Panc1 (cell line): ENCODE measurements around the gene TMEM229B. TPM values are rescaled to one million over a fixed set of nuclear protein-coding genes. Genes with fewer than 3 reads are reported as not detected.

Experiments used
- ATAC-seq: fragments of 200-7000 bp; cut with Tn5 transposase; 2 replicates; pipeline ENCODE4 v1.9.1; 2020; ENCODE audit warnings: mild to moderate bottlenecking, moderate library complexity
- BruUV-seq: library from RNA; stranded (reverse); fragments of 400-500 nt; replicated peaks from 2 replicates; lab custom pipeline; 2021; lab: Mats Ljungman, UMichigan
- CTCF ChIA-PET: fragments of 300-600 bp; sonication (Branson Sonifier 250); formaldehyde crosslinking; loops from one replicate; lab custom pipeline; 2022; ENCODE audit warnings: antibody characterized with exemption; lab: Charles Lee
- POLR2A ChIA-PET: fragments of 300-600 bp; sonication (Branson Sonifier 250); formaldehyde crosslinking; loops from one replicate; lab custom pipeline; 2022; ENCODE audit warnings: antibody characterized with exemption; lab: Charles Lee
- DNase-seq: peaks from one replicate; pipeline ENCODE4 v3.0.0-alpha.2; 2010; ENCODE audit warnings: low read depth, low spot score
- H3K27ac ChIP-seq: 2 replicates; pipeline ENCODE4 v1.5.1; 2011; ENCODE audit warnings: mild to moderate bottlenecking, low read length, inconsistent platforms
- H3K27me3 ChIP-seq: fragments of 200-500 bp; sonication (Bioruptor generic); 2 replicates; pipeline ENCODE4 v1.6.0; 2014; ENCODE audit warnings: low read length, inconsistent platforms; ENCODE audit not compliant: control insufficient read depth, insufficient read depth
- H3K36me3 ChIP-seq: fragments of 200-500 bp; sonication (Bioruptor generic); 2 replicates; pipeline ENCODE4 v1.5.1; 2014; ENCODE audit warnings: inconsistent platforms, mild to moderate bottlenecking, low read length, moderate library complexity; ENCODE audit not compliant: control insufficient read depth, insufficient read depth
- H3K4me1 ChIP-seq: 2 replicates; pipeline ENCODE4 v1.5.1; 2011; ENCODE audit warnings: inconsistent platforms, mild to moderate bottlenecking, low read length, moderate library complexity; ENCODE audit not compliant: control insufficient read depth, insufficient read depth
- H3K4me3 ChIP-seq, 2 experiments: 2 replicates each; pipeline ENCODE4 v1.5.1; 2011 to 2012; ENCODE audit warnings: low read depth in 2 of 2, low read length in 2 of 2, mild to moderate bottlenecking in 2 of 2, inconsistent platforms in 1 of 2, moderate library complexity in 1 of 2
- H3K9me3 ChIP-seq: fragments of 200-500 bp; sonication (Bioruptor generic); 2 replicates; pipeline ENCODE4 v1.5.1; 2014; ENCODE audit warnings: low read depth, mild to moderate bottlenecking, inconsistent platforms, low read length, moderate library complexity; ENCODE audit not compliant: control insufficient read depth, insufficient read depth
- CTCF ChIP-seq: fragments of 450-650 bp; IDR thresholded peaks from 2 replicates; pipeline ENCODE4 v1.5.1; 2017; ENCODE audit warnings: mild to moderate bottlenecking
- POLR2AphosphoS5 ChIP-seq: IDR thresholded peaks from 2 replicates; pipeline ENCODE4 v1.6.1; 2012; ENCODE audit warnings: mild to moderate bottlenecking, low read depth, low read length, moderate library complexity
- REST ChIP-seq, 2 experiments: IDR thresholded peaks; 2 replicates each; pipeline ENCODE4 v1.6.1; 2011 to 2012; ENCODE audit warnings: low read depth in 2 of 2, control low read depth in 1 of 2, low read length in 1 of 2, mild to moderate bottlenecking in 1 of 2, moderate library complexity in 1 of 2; ENCODE audit not compliant: insufficient read depth in 1 of 2
- SIN3A ChIP-seq: IDR thresholded peaks from 2 replicates; pipeline ENCODE4 v1.6.1; 2012; ENCODE audit warnings: low read depth, mild to moderate bottlenecking, low read length, moderate library complexity, borderline replicate concordance; ENCODE audit not compliant: insufficient read depth
- TCF7L2 ChIP-seq: IDR thresholded peaks from 2 replicates; pipeline ENCODE4 v1.6.1; 2011; ENCODE audit warnings: mild to moderate bottlenecking, low read depth, low read length, inconsistent platforms
- in situ Hi-C: cut with HindIII; loops from 2 replicates; pipeline ENCODE4 v1.10.0; 2016; ENCODE audit warnings: low sequenced_read_pairs, low pct_unique_long_range_greater_than_20kb
- intact Hi-C: fragments of 100-400 bp; cut with micrococcal nuclease; formaldehyde crosslinking; loops from one replicate; pipeline ENCODE4 v1.10.0; 2022; ENCODE audit not compliant: unreplicated experiment
- total RNA-seq: library from RNA; stranded (reverse); gene quantifications from one replicate; pipeline ENCODE4 v1.2.1, GENCODE V29; 2021; ENCODE audit not compliant: unreplicated experiment

Gene TMEM229B
- total RNA-seq, 1 experiment from 2014 or later = 1.6 TPM

GRCh38 chr14:67487332-67487731, 1.2 kb downstream of the TMEM229B start:
- BruUV-seq = no TSS peak
- ATAC-seq (no peak), DNase-seq (no peak)
- no peaks in the 10 kb centered on the region for H3K4me1 ChIP-seq
- no peak overlapping the region for H3K27ac ChIP-seq
- ChIA-PET CTCF (interaction anchor here (1.1 kb wide), 1 partner anchor 40 kb away, joined by 3 read pairs; no protein-coding TSS in a partner anchor), POLR2A (no interaction called here)
- H3K27me3 ChIP-seq = no peaks in the 10 kb centered on the region
- no peaks in the 10 kb centered on the region for H3K36me3 ChIP-seq
- H3K9me3 ChIP-seq = no peaks in the 10 kb centered on the region
- intact Hi-C loops = no loop called here
- no peak overlapping the region for H3K4me3 ChIP-seq
- in situ Hi-C loops = no loop called here
- no peak for TF ChIP-seq TCF7L2
- TF ChIP-seq SIN3A = no peak

GRCh38 chr14:67486890-67487289, 1.6 kb downstream of the TMEM229B start:
- no peak for ATAC-seq
- Histone ChIP-seq H3K9me3 (no peaks in the 10 kb centered on the region), H3K4me1 (no peaks in the 10 kb centered on the region), H3K27me3 (no peaks in the 10 kb centered on the region), H3K36me3 (no peaks in the 10 kb centered on the region), H3K27ac (no peak overlapping the region), H3K4me3 (no peak overlapping the region)
- POLR2A ChIA-PET = no interaction called here
- CTCF ChIA-PET = interaction anchor here (1.1 kb wide), 1 partner anchor 40 kb away, joined by 3 read pairs; no protein-coding TSS in a partner anchor
- intact Hi-C loops = no loop called here
- no peak for DNase-seq
- no TSS peak for BruUV-seq
- in situ Hi-C loops = no loop called here
- no peak for TF ChIP-seq REST (IDR thresholded peaks at IDR 0.05; ENCODE audit: insufficient read depth in 1 of 2, low read depth in 2 of 2, low read length in 1 of 2)
- TF ChIP-seq TCF7L2 = no peak
- TF ChIP-seq CTCF = no peak
- TF ChIP-seq POLR2AphosphoS5 = no peak

GRCh38 chr14:67485501-67486095, 2.9 kb downstream of the TMEM229B start:
- no peak for TF ChIP-seq REST (IDR thresholded peaks at IDR 0.05; ENCODE audit: insufficient read depth in 1 of 2, low read depth in 2 of 2, low read length in 1 of 2)
- TF ChIP-seq SIN3A = no peak
- TF ChIP-seq POLR2AphosphoS5 = no peak
- no peak for TF ChIP-seq CTCF
- no peak for TF ChIP-seq TCF7L2
- Histone ChIP-seq H3K9me3 (no peaks in the 10 kb centered on the region), H3K27ac (no peak overlapping the region), H3K4me1 (no peaks in the 10 kb centered on the region), H3K4me3 (no peak overlapping the region), H3K36me3 (no peaks in the 10 kb centered on the region), H3K27me3 (no peaks in the 10 kb centered on the region)
- no peak; the same call in 1 of the 2 replicates for ATAC-seq
- in situ Hi-C loops = no loop called here
- CTCF ChIA-PET = no interaction called here
- POLR2A ChIA-PET = no interaction called here
- no TSS peak for BruUV-seq
- intact Hi-C loops = no loop called here
- DNase-seq = no peak
